WI38 (cell line): ENCODE results near the gene ZNF146.
"Not testable (repeated sequence)": the region's sequence is repeated elsewhere in the genome, so short reads cannot be mapped to it uniquely, and the experiment has no call there.

ENCODE experiments used
- H3K4me3 ChIP-seq: 2 replicates; pipeline ENCODE4 v1.5.1; 2011; ENCODE audit warnings: low read depth, mild to moderate bottlenecking, control low read depth, low read length
- CTCF ChIP-seq: IDR thresholded peaks from 2 replicates; pipeline ENCODE4 v1.5.1; 2012; ENCODE audit warnings: low read depth, mild to moderate bottlenecking, control low read depth, low read length

Gene ZNF146

GRCh38 chr19:36266375-36266961 is 51.6 kb downstream of the ZNF146 start:
- no peak for TF ChIP-seq CTCF
- no peak overlapping the region for H3K4me3 ChIP-seq

- no peak for TF ChIP-seq CTCF
- no peak overlapping the region for H3K4me3 ChIP-seq
Observed at GRCh38 chr19:36267061-36267845, 52.3 kb downstream of the ZNF146 start.

DNA sequence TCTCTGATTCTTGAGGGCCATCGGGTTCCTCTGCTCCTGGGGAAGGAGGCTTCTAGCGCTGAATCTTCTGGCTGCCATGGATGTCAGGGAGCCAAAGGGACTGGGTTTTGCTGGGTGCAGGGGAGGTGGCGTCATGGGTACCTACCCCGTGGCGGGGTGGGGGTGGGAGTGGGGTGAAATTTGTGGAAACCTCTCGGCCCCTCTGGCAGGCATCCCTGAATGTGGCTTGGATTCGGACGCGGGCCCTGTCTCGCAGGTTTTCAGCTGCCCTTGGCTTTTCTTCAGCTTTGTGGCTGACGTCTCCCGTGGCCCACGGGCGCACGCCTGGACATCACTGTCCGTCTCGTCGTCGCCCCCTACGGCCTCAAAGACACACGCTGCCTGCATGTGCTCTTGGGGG is 53.2 kb downstream of the ZNF146 start:
- H3K4me3 ChIP-seq, result not testable (repeated sequence)

DNA sequence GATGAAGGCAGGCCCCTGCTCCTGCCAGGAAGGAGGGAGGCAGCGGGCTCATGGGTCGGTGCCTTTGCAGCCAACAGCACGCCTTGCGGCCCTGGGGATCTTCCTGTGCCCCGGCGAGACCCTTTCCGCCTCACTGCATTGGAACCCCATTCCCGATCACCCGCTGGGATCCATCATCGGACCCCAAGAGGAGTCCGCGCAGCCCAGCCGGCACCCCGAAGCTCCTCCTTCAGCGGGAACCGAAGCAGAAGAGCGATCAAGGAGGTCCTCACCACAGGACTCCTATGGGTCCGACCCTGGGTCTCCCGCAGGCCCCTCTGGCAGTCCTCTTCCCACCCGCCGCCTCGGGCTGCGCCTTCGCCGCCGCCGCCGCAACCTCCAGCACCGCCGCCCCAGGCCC is 53.7 kb downstream of the ZNF146 start:
- not testable (repeated sequence) for H3K4me3 ChIP-seq

- not testable (repeated sequence) for H3K4me3 ChIP-seq
Observed at GRCh38 chr19:36269295-36269694, 54.4 kb downstream of the ZNF146 start.
